Endodermal cell (in vitro differentiated cells): ENCODE measurements around the gene BOC. TPM values are rescaled to one million over a fixed set of nuclear protein-coding genes. Genes with fewer than 3 reads are reported as not detected.

Experiments used
- DNase-seq: peaks from one replicate; pipeline ENCODE4 v3.0.0-alpha.2; 2017
- H3K27ac ChIP-seq: 2 replicates; pipeline ENCODE4 v1.5.1; 2013; ENCODE audit warnings: mild to moderate bottlenecking, low read depth, low read length, moderate library complexity
- H3K27me3 ChIP-seq: 2 replicates; pipeline ENCODE4 v1.6.1; 2013; ENCODE audit warnings: mild to moderate bottlenecking, low read length, moderate library complexity; ENCODE audit not compliant: insufficient read depth, control insufficient read depth, poor library complexity, severe bottlenecking
- H3K36me3 ChIP-seq: 2 replicates; pipeline ENCODE4 v1.7.0; 2013; ENCODE audit warnings: mild to moderate bottlenecking, low read length, moderate library complexity; ENCODE audit not compliant: control insufficient read depth, insufficient read depth
- H3K4me1 ChIP-seq: one replicate; pipeline ENCODE4 v1.7.0; 2013; ENCODE audit warnings: low read length; ENCODE audit not compliant: control insufficient read depth, insufficient read depth
- H3K4me3 ChIP-seq: 2 replicates; pipeline ENCODE4 v1.5.1; 2013; ENCODE audit warnings: mild to moderate bottlenecking, low read length, moderate library complexity
- H3K9ac ChIP-seq: 2 replicates; pipeline ENCODE4 v1.6.1; 2013; ENCODE audit warnings: mild to moderate bottlenecking, low read length, moderate library complexity; ENCODE audit not compliant: poor library complexity, severe bottlenecking; ENCODE audit errors: extremely low read depth
- H3K9me3 ChIP-seq: 2 replicates; pipeline ENCODE4 v1.6.1; 2013; ENCODE audit warnings: mild to moderate bottlenecking, low read length, moderate library complexity; ENCODE audit not compliant: control insufficient read depth
- H3K27ac Mint-ChIP-seq: 2 replicates; pipeline ENCODE4 v1.8.0; 2020; ENCODE audit warnings: mixed read lengths
- H3K27me3 Mint-ChIP-seq: 2 replicates; pipeline ENCODE4 v1.8.0; 2021; ENCODE audit warnings: mild to moderate bottlenecking, mixed read lengths; ENCODE audit not compliant: insufficient read depth
- H3K36me3 Mint-ChIP-seq: 2 replicates; pipeline ENCODE4 v1.8.0; 2020; ENCODE audit warnings: low read depth, mixed read lengths
- H3K4me1 Mint-ChIP-seq: 2 replicates; pipeline ENCODE4 v1.8.0; 2020; ENCODE audit warnings: mixed read lengths
- H3K4me3 Mint-ChIP-seq: 2 replicates; pipeline ENCODE4 v1.8.0; 2020; ENCODE audit warnings: mild to moderate bottlenecking, moderate library complexity, mixed read lengths
- H3K9me3 Mint-ChIP-seq: 2 replicates; pipeline ENCODE4 v1.8.0; 2020; ENCODE audit warnings: mild to moderate bottlenecking, mixed read lengths
- CTCF ChIP-seq: fragments of 200-600 bp; sonication (generic); conservative IDR thresholded peaks from 2 replicates; pipeline ENCODE4 v1.5.0; 2021; ENCODE audit warnings: antibody characterized with exemption, mild to moderate bottlenecking
- WGBS, 2 experiments: methylation state at CpG; one replicate each; pipeline versions ENCODE4 v1.1.5 to v1.1.7; 2013; ENCODE audit warnings: missing lambda C conversion rate in 2 of 2, mixed read lengths in 1 of 2; ENCODE audit not compliant: insufficient coverage in 1 of 2, insufficient read length in 1 of 2; 5-methylcytosine and 5-hydroxymethylcytosine counted together
- total RNA-seq, 2 donors: library from RNA; stranded (reverse); fragmentation: NEBNext Ultra II Directional in 1 of 2; extraction: Animal tissue kit (Norgen Biotek cat#: 25700) in 1 of 2; gene quantifications; 2 replicates in 1 of 2; 3 replicates in 1 of 2; pipeline ENCODE4 v1.2.1, GENCODE V29; 2021

BOC gene
- total RNA-seq, 2 donors from 2014 or later = 9.8 to 12.3 TPM

DNA sequence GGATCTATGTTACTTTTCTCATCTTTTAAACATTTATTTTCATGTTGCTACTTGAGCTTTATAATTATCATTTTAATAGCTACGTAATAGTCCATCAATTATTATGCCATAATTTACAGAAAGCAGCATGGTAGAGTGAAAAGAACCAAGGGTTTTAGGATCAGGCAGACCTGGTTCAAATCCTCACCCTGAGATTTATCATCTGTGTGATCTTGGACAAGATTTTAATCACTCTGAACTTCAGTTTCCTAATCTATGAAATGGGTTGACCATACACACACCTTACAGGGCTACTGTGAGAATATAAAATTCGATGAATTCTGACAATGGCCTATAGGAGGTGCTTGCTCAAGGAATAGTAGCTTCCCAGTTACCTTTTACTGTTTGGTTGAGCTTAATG, 27.1 kb downstream of the BOC start:
- no peak overlapping the region for H3K27ac Mint-ChIP-seq
- H3K9me3 Mint-ChIP-seq = no peaks in the 10 kb centered on the region
- no peaks in the 10 kb centered on the region for H3K27me3 Mint-ChIP-seq
- peak overlapping the region; percentile 13 for H3K27ac ChIP-seq
- peaks cover 11% of the 10 kb centered on the region for H3K27me3 ChIP-seq
- H3K9ac ChIP-seq = no peak overlapping the region
- peaks cover 63% of the 10 kb centered on the region for H3K4me1 Mint-ChIP-seq
- WGBS, 2 experiments = 83 to 97% methylated on average over 1 to 2 of the region's 2 CpGs
- H3K4me3 Mint-ChIP-seq = no peak overlapping the region
- no peaks in the 10 kb centered on the region for H3K36me3 Mint-ChIP-seq
- peaks cover 17% of the 10 kb centered on the region for H3K4me1 ChIP-seq
- no peak overlapping the region for H3K4me3 ChIP-seq
- DNase-seq = no peak
- H3K9me3 ChIP-seq = no peaks in the 10 kb centered on the region
- H3K36me3 ChIP-seq = no peaks in the 10 kb centered on the region
- peak; percentile 55 for TF ChIP-seq CTCF

- no peaks in the 10 kb centered on the region for H3K9me3 Mint-ChIP-seq
- H3K27ac ChIP-seq = peak overlapping the region; percentile 99
- no peak for TF ChIP-seq CTCF
- peaks cover 21% of the 10 kb centered on the region for H3K4me1 ChIP-seq
- WGBS, 2 experiments = 84% methylated on average over 2 of the region's 3 CpGs; no CpG with 5 or more reads in 1 of the 2 experiments
- no peaks in the 10 kb centered on the region for H3K36me3 Mint-ChIP-seq
- H3K4me3 Mint-ChIP-seq = peak overlapping the region; percentile 36
- H3K9ac ChIP-seq = no peak overlapping the region
- no peaks in the 10 kb centered on the region for H3K27me3 Mint-ChIP-seq
- H3K4me3 ChIP-seq = no peak overlapping the region
- no peaks in the 10 kb centered on the region for H3K36me3 ChIP-seq
- no peaks in the 10 kb centered on the region for H3K9me3 ChIP-seq
- H3K27ac Mint-ChIP-seq = peak overlapping the region; percentile 86
- no peak for DNase-seq
- peaks cover 19% of the 10 kb centered on the region for H3K27me3 ChIP-seq
- peaks cover 61% of the 10 kb centered on the region for H3K4me1 Mint-ChIP-seq
Observed at GRCh38 chr3:113240841-113241240, 29.5 kb downstream of the BOC start.

DNA sequence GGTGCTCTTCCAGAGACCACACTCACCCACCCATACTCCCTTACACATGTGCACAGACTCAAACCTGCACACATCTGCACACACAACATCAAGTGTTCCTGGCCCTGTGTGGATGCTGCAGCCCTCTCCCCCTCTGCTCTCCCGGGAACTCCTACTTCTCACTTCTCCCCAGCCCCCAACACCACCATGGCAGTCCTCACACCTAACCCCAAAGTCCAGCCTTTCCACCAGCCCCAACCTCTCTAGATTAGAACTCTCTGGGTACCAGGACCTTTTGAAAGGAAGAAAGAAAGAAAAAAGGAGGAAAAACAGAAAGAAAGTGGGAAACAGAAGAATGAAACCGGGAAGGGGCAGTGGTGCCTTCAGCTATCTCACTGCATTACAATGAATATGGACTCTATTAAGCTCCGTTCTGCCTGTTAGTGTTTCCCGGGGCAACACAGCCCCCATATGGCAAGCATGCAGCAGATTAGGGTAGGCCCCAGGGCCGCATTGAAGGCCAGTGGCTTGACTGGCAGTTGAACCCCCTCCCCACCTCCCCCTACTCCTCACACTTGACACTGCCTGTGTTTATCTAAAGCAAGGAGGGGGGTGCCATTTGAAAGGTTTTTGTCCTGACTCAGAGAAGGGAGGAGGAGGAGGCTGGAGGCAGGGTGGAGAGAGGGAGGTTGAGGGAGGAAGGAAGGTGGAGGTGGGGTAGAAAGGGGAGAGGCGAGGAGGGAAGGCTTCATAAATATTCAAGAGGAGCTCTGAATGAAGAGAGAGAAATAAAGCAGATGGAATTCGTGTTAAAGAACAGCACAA, 30.1 kb downstream of the BOC start:
- Histone ChIP-seq H3K9me3 (no peaks in the 10 kb centered on the region), H3K27me3 (peaks cover 22% of the 10 kb centered on the region), H3K4me1 (peaks cover 21% of the 10 kb centered on the region), H3K27ac (peak overlapping the region; percentile 99), H3K4me3 (peak overlapping the region; percentile 33), H3K9ac (no peak overlapping the region), H3K36me3 (no peaks in the 10 kb centered on the region)
- H3K4me3 Mint-ChIP-seq = peak overlapping the region; percentile 36
- H3K36me3 Mint-ChIP-seq = no peaks in the 10 kb centered on the region
- H3K27ac Mint-ChIP-seq = peak overlapping the region; percentile 86
- H3K4me1 Mint-ChIP-seq = peaks cover 64% of the 10 kb centered on the region
- no peaks in the 10 kb centered on the region for H3K27me3 Mint-ChIP-seq
- no peaks in the 10 kb centered on the region for H3K9me3 Mint-ChIP-seq
- peak; percentile 90 for DNase-seq
- TF ChIP-seq CTCF = no peak
- 10 to 20% methylated on average over 2 to 7 of the region's 7 CpGs for WGBS, 2 experiments
